ENCODE data around the gene PTPRCAP. TPM values are rescaled to one million over a fixed set of nuclear protein-coding genes. Genes with fewer than 3 reads are reported as not detected.

The PTPRCAP gene
- total and polyA plus RNA-seq, 9 of the 15 experiments (the other 6 are each of a cell fraction or from before 2014, with no cell fraction given) = 0.22 to 2.0 (median 1.1) TPM; not detected in 4

DNA sequence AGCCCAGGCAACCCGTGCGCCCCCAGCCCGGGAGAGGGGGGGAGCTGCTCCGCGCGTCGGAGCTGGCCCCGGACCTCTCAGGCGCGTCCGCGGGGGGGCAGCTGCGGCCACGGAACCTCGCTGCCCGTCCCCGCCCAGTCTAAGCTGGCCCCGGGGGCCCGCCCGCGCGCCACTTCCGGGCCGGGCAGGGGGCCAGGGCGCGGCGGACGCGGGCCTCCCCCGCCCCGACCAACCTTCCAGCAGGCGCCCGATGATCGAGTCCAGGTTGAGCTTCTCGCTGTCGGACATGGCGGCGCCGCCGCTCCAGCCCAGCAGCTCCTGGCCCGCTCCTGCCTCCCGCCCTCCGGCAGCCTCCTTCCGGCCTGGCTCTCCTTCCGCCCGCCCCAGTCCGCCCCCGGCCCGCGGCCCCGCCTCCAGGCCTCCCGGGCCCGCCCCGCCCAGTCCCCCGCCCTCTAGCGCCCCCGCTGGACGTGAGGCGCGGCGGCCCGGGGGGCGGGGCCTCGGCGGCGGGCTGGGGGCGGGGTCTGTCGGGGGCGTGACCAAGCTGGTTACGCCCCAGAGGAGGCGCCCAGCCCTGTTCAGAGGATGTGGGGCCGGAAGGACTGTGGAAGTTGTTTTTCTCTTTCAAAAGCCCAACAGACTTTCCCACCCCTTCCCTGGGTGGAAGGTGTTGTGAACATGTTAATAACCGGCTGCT lies 35.8 kb downstream of the PTPRCAP start, which contains the start of gene PPP1CA (continued):
- TF ChIP-seq ETV1 (tag; conservative IDR thresholded peaks at IDR 0.05; ENCODE audit: low read depth) (no peak; the same call in 1 of the 2 replicates), ZNF232 (CRISPR knock-in tag; IDR thresholded peaks at IDR 0.05) (no peak), SRSF9 (IDR thresholded peaks at IDR 0.05; ENCODE audit: borderline replicate concordance, low read depth, low read length) (no peak), ZSCAN29 (IDR thresholded peaks at IDR 0.05) (no peak), CXXC5 (CRISPR knock-in tag; IDR thresholded peaks at IDR 0.05) (peak; percentile 84), CREM (IDR thresholded peaks at IDR 0.05; ENCODE audit: low read depth) (0 out of 2 replicates have a peak, but pooled peaks have one; percentile 4), ZC3H11A (IDR thresholded peaks at IDR 0.05; ENCODE audit: low read depth, low read length) (no peak), ZNF507 (tag; conservative IDR thresholded peaks at IDR 0.05) (no peak), NFE2 (IDR thresholded peaks at IDR 0.05; ENCODE audit: low read depth) (no peak), SAFB (IDR thresholded peaks at IDR 0.05; ENCODE audit: borderline replicate concordance, low read depth, low read length) (no peak), KLF10 (CRISPR knock-in tag; IDR thresholded peaks at IDR 0.05) (no peak), HOXB6 (CRISPR knock-in tag; IDR thresholded peaks at IDR 0.05; ENCODE audit: borderline replicate concordance) (no peak), PHB2 (IDR thresholded peaks at IDR 0.05; ENCODE audit: low read depth) (no peak), POLR3A (IDR thresholded peaks at IDR 0.05; ENCODE audit: borderline replicate concordance, extremely low read depth, insufficient read depth, insufficient read length) (no peak), MCM7 (IDR thresholded peaks at IDR 0.05) (no peak), ZNF324 (CRISPR knock-in tag; IDR thresholded peaks at IDR 0.05) (no peak)
- TF ChIP-seq, protein P1, sequence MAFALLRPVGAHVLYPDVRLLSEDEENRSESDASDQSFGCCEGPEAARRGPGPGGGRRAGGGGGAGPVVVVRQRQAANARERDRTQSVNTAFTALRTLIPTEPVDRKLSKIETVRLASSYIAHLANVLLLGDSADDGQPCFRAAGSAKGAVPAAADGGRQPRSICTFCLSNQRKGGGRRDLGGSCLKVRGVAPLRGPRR (CRISPR knock-in tag; IDR thresholded peaks at IDR 0.05) = no peak
- TF ChIP-seq, protein P2, sequence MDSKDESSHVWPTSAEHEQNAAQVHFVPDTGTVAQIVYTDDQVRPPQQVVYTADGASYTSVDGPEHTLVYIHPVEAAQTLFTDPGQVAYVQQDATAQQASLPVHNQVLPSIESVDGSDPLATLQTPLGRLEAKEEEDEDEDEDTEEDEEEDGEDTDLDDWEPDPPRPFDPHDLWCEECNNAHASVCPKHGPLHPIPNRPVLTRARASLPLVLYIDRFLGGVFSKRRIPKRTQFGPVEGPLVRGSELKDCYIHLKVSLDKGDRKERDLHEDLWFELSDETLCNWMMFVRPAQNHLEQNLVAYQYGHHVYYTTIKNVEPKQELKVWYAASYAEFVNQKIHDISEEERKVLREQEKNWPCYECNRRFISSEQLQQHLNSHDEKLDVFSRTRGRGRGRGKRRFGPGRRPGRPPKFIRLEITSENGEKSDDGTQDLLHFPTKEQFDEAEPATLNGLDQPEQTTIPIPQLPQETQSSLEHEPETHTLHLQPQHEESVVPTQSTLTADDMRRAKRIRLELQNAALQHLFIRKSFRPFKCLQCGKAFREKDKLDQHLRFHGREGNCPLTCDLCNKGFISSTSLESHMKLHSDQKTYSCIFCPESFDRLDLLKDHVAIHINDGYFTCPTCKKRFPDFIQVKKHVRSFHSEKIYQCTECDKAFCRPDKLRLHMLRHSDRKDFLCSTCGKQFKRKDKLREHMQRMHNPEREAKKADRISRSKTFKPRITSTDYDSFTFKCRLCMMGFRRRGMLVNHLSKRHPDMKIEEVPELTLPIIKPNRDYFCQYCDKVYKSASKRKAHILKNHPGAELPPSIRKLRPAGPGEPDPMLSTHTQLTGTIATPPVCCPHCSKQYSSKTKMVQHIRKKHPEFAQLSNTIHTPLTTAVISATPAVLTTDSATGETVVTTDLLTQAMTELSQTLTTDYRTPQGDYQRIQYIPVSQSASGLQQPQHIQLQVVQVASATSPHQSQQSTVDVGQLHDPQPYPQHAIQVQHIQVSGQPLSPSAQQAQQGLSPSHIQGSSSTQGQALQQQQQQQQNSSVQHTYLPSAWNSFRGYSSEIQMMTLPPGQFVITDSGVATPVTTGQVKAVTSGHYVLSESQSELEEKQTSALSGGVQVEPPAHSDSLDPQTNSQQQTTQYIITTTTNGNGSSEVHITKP (IDR thresholded peaks at IDR 0.05; ENCODE audit: partially characterized antibody) = no peak
- TF ChIP-seq, protein P3, sequence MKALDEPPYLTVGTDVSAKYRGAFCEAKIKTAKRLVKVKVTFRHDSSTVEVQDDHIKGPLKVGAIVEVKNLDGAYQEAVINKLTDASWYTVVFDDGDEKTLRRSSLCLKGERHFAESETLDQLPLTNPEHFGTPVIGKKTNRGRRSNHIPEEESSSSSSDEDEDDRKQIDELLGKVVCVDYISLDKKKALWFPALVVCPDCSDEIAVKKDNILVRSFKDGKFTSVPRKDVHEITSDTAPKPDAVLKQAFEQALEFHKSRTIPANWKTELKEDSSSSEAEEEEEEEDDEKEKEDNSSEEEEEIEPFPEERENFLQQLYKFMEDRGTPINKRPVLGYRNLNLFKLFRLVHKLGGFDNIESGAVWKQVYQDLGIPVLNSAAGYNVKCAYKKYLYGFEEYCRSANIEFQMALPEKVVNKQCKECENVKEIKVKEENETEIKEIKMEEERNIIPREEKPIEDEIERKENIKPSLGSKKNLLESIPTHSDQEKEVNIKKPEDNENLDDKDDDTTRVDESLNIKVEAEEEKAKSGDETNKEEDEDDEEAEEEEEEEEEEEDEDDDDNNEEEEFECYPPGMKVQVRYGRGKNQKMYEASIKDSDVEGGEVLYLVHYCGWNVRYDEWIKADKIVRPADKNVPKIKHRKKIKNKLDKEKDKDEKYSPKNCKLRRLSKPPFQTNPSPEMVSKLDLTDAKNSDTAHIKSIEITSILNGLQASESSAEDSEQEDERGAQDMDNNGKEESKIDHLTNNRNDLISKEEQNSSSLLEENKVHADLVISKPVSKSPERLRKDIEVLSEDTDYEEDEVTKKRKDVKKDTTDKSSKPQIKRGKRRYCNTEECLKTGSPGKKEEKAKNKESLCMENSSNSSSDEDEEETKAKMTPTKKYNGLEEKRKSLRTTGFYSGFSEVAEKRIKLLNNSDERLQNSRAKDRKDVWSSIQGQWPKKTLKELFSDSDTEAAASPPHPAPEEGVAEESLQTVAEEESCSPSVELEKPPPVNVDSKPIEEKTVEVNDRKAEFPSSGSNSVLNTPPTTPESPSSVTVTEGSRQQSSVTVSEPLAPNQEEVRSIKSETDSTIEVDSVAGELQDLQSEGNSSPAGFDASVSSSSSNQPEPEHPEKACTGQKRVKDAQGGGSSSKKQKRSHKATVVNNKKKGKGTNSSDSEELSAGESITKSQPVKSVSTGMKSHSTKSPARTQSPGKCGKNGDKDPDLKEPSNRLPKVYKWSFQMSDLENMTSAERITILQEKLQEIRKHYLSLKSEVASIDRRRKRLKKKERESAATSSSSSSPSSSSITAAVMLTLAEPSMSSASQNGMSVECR (CRISPR knock-in tag; IDR thresholded peaks at IDR 0.05) = peak; percentile 62; the same call in 1 of the 2 replicates
- TF ChIP-seq, protein P4, sequence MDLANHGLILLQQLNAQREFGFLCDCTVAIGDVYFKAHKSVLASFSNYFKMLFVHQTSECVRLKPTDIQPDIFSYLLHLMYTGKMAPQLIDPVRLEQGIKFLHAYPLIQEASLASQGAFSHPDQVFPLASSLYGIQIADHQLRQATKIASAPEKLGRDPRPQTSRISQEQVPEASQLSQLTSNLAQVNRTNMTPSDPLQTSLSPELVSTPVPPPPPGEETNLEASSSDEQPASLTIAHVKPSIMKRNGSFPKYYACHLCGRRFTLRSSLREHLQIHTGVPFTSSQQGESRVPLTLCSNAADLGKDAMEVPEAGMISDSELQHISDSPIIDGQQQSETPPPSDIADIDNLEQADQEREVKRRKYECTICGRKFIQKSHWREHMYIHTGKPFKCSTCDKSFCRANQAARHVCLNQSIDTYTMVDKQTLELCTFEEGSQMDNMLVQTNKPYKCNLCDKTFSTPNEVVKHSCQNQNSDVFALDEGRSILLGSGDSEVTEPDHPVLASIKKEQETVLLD (IDR thresholded peaks at IDR 0.05) = no peak
